Mucosa of stomach (tissue), 1 donor: Measurements from ENCODE around the gene HBS1L.

Experiments
- H3K27me3 ChIP-seq: one replicate; pipeline ENCODE4 v1.7.0; 2013; ENCODE audit warnings: mild to moderate bottlenecking, low read length; ENCODE audit not compliant: control insufficient read depth, insufficient read depth
- H3K36me3 ChIP-seq: one replicate; pipeline ENCODE4 v1.7.0; 2013; ENCODE audit warnings: low read length; ENCODE audit not compliant: control insufficient read depth, insufficient read depth
- H3K4me1 ChIP-seq: one replicate; pipeline ENCODE4 v1.7.0; 2013; ENCODE audit warnings: mild to moderate bottlenecking, low read length; ENCODE audit not compliant: control insufficient read depth, insufficient read depth
- H3K4me3 ChIP-seq: one replicate; pipeline ENCODE4 v1.7.0; 2013; ENCODE audit warnings: low read length
- H3K9ac ChIP-seq: one replicate; pipeline ENCODE4 v1.7.0; 2013; ENCODE audit warnings: mild to moderate bottlenecking, low read length, moderate library complexity
- H3K9me3 ChIP-seq: one replicate; pipeline ENCODE4 v1.7.0; 2013; ENCODE audit warnings: mild to moderate bottlenecking, low read length, moderate library complexity; ENCODE audit not compliant: control insufficient read depth
- donor health status: Pancreatic carcinoma.

HBS1L gene

DNA sequence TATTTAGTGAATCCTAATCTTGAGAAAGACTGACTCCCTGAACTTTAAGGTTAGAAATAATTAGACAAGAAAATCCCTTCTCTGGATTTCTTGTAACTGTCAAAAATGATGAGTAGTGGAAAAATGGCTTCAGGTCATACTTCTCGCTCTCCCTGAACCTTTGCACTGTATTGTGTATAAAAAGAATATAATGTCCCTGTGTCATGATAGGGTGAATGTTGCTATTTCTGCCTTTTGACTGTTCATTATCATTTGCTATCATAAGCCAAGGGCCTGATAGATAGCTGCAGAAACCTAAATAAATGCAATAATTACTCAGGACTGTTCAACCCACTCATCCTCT, 144.1 kb downstream of the HBS1L start:
- Histone ChIP-seq H3K4me1 (no peaks in the 10 kb centered on the region), H3K4me3 (no peak overlapping the region), H3K9ac (no peak overlapping the region), H3K27me3 (no peaks in the 10 kb centered on the region), H3K9me3 (no peaks in the 10 kb centered on the region), H3K36me3 (no peaks in the 10 kb centered on the region)
